GM18517 (cell line): ENCODE data around the gene PRPH.
"Not testable (repeated sequence)": the region's sequence is repeated elsewhere in the genome, so short reads cannot be mapped to it uniquely, and the experiment has no call there.

Experiments used
- ATAC-seq: cut with Tn5 transposase; IDR thresholded peaks from one replicate; pipeline ENCODE4 v1.9.1; 2021; ENCODE audit warnings: mild to moderate bottlenecking, moderate library complexity; ENCODE audit not compliant: unreplicated experiment

PRPH gene

DNA sequence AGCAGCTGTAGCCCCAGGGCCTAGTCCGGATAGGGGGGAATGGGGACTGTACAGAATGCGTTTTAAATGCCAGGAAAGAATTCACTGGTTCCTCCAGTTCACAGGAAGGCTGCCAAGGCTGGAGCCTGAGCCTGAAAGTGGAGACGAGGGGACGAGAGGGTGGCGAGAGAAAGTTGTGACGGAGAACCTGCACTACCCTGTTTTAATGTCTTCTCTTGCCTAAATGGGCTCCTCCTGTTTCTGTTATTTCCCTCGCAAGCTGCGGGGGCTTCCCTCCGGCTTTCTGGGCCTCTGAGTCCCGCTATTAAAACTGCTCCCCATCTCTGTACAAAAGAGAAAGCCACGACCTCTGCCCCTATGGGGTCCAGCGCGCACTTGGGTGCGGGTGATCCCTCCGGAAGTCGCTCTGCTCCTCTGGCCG lies 37.5 kb downstream of the PRPH start:
- no peak for ATAC-seq

DNA sequence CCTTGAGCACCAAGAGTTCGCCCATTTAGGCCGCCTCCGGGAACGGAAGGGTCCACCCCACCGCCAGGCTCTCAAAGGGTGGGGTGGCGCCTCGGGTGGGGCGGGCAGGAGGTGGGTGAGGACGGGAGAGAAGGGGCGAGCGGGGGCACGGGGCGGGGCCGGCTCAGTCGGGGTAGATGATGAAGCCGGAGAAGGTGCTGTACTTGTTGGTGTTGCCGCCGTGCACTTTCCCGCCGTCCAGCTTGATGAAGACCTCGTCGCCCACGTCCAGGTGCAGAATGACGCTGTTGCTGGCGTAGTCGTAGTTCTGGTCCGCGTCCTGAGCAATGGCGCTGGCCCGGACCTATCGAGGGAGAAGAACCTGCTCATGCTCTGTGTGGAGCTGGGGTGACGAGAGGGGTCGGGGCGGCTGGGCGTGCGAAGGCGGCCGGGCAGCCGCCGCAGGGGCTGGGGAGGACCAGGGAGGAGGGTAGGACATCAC lies 38.0 kb downstream of the PRPH start:
- no peak for ATAC-seq

DNA sequence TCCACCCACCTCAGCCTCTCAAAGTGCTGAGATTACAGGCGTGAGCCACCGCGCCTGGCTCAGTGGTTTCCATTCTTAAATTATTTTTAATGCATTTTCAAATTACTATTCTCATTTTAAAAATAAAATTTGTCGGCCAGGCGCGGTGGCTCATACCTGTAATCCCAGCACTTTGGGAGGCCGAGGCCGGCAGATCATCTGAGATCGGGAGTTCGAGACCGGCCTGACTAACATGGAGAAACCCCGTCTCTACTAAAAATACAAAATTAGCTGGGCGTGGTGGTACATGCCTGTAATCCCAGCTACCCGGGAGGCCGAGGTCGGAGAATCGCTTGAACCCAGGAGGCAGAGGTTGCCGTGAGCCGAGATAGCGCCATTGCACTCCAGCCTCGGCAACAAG lies 38.8 kb downstream of the PRPH start:
- ATAC-seq: not testable (repeated sequence)

DNA sequence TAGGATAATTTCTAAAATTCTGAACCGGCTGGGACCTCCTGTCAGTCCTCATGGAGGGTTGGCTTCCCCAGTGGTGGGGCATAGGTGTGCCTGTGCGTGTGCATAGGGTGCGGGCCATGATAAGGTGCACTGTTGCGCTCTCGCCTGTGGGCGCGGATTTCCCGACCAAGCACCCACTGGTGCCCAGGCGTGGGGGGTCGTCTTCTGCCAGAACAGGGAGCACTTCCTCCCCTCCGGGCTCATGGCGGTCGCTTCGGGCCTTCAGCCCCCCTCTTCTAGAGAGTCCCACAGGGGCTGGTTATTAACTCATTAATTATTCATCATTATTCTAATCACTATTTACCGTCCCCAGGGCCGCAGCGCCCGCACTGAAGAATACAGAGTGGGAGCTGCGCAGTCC lies 39.3 kb downstream of the PRPH start:
- no peak for ATAC-seq

DNA sequence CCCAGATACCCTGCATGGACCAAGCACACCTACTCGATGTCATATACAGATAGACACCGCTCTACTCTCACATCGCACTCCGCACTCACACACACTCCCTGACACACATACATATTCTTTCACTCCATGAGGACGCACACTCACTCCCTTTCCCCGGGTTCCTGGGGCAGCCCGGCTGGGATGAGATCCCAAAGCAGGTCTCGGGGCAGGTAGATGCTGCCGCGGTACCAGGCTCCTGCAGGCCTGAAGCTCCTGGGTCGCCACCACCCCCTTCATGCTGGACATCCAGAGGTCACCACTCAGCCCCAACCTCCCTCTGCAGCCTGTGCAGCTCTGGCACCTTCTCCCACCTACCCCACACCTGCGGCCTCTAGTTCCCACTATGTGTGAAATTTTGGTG lies 39.7 kb downstream of the PRPH start:
- ATAC-seq: no peak

DNA sequence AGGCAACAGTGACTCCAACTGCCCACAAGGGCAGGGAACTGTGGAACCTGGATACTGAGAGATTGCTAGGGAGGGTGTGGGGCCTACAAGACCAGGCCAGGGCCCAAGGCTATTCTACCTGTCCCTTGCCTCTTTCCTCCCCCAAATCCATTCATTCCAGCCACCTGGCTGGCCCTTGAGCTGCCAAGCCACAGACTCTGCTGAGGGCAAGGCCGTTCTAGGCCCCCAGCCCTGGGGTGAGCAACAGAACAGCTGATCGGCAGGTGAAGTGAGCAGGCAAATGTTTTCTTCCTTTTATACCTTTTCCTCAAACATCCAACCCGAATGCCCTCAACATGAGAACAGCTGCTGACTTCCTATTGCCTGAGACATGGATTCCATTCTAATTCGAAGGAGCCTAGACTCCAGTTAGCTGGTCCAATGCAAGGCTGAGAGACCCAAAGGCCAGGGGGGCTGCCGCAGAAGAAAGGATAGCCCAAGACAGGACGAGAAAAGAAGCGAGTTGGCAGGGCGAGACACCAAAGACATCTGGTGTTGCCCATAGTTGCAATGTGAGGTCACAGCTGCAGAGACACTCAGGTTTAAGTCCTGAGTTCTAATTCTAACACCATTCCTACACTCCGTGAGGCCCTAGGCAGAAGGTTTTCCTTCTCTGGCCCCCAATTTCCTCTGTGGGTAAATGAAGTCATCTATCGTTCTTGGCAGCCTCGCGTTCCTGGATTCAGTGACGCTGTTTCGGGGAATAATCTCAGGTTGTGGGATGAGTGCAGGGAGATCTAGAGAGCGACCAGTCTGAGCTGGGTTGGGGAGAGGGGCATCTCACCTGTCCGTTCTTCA lies 40.4 kb downstream of the PRPH start:
- no peak for ATAC-seq

DNA sequence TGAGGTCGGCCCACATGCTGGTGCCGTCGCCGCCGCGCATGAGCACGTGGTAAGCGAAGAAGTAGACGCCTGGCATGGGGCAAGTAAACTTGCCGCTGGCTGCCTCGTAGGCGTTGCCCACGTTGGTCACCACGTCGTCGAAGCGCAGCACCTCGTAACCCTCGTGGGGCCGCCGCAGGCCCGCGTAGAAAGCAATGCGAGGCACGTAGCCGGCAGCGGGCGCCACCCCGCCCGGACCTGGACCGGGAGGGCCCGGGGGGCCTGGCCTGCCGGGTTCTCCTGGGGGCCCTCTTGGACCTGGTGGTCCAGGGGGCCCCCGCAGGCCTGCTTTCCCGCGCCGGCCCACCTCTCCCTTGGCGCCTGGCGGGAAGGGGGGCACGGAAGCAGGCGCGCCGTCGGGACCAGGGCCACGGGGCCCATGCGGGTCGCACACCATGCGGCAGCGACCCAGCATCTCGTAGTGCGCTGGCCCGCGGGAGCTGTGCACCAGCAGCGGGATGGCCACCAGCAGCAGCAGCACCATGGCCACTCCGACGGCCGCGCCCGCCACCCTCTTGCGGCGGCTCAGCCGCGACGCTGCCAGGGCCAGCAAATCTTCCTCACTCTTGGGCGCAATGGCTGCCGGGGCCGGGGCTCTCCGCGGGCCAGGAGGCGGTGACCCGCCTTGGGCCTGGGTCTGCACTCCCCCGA lies 41.2 kb downstream of the PRPH start:
- no peak for ATAC-seq

DNA sequence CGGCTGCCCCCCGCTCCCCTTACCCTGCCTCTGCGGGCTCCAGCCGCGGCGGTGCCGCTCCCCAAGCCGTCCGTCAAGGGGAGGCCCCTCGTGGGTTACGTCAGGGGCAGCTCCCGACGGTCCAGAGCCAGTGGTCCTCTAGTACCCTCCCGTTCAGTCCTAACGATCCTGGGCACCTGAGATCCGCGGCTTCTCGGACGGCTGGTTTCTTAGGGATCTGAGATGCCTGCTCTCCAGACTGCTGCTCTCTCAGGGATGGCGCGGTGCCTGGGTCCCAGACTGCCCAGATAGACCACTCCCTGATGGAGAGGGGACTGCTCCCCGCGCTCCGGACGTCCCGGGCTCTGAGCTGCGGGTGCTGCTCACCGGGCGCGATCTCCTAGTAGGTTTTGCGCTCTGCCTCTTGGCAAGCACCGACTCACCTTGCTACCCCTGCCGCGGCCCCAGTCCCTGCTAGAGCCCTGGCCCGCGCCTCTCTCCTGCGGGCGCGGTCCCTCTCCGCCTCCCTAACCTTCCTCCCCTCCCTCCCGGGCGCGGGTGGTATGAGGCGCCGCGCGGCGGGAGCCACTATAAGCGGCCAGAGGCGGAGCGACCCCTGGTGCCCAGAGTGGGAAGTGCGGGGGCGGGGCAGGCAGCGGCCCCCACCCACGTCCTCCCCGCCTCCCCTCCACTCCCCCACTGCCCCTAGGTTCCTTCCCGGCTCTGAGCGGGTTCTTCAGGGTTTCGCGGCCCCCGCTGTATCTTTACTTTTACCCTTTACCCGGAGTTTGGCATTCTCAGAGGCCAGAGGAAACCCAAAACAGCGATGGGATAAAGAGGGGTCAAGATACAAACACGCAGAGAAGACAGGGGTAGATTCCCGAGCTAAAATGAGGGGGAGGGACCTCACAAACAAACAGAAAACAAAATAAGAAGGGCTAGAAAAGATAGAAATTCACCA lies 42.0 kb downstream of the PRPH start, which contains the start of gene C1QL4:
Gene C1QL4 (minus strand): TSS at position 544 of the 940 bp plus-strand sequence. CDS start 711 bp downstream, outside the sequence.
- no peak for ATAC-seq

DNA sequence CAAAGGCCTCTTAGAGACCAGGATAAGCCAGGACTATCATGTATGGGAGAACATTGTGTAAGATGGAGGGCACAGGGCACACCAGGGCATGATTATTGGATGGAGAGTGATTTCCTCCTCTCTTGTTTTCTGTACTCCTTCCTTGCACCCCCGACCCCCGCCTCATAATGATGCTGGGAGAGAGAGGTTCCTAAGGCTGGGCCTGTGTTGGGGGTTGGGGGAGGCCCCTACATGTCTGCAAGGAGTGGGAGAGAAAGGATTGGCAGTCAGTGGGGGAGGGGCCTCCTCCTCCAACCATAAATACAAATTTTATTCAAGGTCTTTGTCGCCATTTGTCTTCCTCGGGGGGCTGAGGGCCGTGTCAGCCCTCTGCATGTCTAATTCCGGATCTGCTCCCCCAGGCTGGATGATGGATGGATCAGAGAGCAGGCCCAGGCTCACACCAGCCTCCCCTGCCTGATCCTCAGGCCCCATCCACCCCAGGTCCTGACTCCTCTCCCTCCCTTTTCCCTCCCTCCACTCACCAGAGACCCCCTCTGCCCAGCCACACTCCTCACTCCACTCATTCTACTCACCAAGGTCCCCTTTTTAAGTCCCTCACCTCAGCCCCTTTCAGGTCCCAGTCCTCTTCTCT lies 44.0 kb downstream of the PRPH start:
- ATAC-seq: no peak

DNA sequence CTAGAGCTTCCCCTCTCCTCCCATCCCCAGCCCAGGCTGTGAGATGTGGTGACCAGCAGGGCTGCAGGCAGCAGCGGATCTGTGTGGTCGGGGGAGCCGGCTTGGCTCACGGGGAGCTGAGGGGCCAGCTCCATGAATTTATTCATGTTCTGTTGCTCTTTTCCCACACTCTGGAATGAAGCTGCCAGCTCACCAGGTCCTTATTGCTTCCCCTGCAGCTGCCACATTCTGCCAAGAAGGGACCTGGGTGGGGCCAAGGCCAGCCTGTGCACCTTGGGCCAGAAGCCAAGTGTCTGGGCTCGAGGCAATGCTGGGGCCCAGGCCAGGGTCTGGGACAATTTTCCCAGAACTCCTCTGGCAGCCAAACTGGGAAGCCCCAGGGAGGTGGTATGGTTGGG lies 44.5 kb downstream of the PRPH start:
- ATAC-seq: no peak

DNA sequence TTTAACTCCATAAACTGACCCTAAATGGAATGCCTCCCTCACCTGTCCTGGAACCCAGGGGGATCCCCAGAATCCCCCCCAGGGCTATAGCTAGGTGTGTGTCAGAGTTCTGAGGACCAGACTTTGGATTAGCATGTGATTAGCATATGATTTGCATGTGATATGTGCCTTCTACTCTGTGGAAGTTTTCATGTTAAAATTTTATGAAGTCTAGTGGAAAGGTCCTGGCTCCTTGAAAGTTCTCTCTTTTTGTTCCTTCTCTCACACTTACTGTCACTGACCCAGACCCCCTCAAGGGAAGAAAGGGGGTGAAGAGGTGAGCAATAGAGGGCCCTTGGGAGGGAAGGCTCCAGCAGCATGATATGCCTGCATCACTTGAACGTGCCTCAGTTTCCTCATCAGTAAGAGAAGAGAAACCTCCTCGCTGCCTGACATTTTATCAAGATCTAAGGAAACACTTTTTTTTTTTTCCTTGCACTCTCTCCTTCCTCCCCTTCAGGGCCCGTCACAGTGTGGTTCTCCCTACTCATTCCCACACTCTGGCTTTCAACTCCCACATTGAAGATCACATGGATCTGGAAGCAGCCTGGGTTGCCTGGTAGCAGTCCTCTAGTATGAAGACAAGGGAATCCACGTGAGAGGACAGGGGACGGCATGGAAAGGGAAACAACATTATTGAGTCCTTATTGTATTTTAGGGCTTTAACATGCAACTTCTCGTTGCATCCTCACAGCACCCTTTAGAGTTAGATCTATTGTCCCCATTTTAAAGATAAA lies 45.3 kb downstream of the PRPH start:
- no peak for ATAC-seq

DNA sequence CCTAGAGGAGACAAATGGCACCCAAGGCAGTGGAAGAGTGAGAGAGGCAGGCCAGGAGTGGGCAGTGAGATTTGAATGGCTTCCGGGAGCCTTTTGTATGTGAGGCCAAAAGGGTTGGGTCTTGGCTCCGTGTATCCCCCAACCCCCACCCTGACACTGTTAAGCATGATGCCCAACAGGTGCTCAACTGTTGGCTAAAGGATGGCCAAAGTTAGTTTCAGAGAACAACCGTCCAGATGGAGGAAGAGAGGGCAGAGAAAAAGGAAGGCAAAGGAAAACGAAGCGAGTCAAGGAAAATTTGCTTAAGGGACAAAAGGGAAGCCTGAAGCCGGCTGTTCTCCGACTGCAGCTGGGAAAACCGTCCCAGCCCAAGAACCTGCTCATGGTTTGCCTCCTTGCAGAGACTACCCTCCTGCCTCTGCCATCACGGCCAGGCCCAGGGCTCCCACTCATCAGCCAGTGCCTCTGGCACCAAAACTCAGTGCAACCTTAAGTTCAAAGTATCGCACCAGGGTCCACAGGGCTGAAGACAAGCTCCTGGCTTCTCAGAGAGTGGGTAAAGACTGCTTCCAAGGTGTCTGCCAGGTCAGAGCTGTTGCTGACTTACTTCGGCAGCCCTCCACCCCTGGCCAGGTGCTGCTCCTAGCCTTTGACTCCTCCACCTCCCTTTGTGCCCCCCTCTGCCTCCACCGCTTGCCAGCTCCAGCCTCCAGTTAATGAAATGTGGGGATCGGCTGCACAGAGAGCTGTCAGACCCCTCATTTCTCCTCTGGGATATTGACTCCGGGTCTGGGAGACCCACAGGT lies 46.2 kb downstream of the PRPH start:
- ATAC-seq: no peak

DNA sequence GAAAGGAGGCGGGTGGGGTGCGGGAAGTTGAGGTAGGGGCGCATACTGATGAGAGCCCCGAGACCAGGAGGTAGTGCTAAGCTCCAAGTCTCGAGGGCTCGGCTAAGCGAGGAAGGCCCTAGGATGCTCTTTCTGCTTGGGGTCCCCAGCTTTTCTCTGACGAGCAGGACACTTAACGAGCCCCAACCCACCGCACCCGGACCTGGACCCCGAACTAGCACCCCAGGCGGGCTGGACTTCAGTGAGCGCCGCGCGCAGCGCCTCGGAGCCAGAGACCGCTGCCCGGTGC lies 46.8 kb downstream of the PRPH start:
- ATAC-seq: no peak

DNA sequence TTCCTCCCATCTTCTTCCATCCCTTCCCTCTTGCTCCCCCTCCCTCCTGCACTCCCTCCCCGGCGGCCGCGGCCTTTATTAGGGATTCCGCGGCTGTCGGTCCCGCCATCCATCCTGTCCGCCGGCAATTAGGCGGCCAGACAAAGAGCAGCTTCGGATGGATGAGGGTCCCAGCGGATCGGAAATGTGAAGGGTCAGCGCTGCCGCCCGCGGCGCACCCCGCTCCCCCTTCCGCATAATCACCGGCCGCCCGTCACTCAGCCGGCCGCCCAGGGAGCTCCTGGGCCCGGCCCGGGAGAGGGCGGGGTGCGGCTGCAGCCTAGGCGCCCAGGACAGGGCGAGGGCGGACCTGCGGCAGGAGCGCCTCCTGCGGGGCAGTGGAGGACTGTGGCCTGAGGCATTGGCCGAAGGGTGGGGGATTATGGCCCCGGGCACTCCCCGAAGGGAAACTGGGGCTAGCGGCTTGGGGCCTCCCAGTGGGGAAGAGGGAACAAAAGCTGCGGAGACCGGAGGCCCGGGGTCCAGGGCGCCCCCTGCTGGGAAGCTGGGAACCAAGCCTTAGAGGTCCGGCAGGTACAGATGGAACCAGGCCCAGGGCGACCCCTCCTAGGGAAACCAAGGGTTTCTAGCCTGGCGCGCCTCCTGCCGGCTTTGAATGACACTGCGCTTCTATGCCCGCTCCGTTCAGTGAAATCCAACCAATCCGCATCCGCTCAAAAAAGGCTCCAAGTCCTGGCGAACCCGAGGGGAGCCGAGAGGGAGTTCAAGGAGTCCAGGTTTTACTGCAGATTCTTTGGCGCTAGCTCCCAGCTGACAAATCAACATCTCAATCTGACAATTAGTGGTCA lies 47.3 kb downstream of the PRPH start:
- ATAC-seq: peak; percentile 76

DNA sequence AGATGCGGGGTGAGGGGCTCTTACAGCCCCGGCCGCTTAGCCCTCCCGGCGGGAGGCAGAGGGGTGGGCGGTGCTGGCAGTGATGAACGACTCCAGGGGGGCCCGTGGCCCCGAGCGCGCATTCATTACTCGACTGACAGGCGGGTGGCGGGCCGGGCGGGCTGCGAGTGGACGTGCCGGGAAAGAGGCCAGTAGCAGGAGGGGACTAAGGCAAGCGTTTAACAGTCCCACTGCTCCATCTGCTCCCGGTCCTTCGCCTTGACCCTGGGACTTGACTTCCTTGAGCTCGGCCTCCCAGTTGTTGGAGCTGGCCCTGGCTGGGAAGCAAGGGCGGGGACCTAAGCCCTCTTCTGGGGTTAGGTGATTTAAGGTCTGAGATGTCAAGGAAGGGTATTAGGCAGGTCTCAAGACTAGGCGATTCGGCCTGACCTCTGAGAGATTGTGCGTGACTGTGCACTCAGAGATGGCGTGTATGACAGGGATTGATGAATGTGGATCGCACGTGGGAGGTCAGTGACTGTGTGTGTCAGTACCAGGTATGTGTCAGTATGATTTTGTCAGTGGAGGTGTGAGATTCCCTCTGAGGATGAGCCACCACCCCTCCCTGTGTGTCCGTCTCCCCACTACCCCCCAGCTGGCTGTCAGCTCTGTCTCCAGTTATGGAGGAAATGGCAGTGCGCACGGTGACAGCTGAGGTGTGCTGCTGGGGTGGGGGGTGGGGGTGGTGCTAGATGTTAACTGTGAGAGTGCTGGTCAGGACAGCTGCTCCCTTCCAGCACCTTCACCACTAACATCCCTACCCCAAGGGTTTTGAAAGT lies 48.2 kb downstream of the PRPH start:
- no peak for ATAC-seq

DNA sequence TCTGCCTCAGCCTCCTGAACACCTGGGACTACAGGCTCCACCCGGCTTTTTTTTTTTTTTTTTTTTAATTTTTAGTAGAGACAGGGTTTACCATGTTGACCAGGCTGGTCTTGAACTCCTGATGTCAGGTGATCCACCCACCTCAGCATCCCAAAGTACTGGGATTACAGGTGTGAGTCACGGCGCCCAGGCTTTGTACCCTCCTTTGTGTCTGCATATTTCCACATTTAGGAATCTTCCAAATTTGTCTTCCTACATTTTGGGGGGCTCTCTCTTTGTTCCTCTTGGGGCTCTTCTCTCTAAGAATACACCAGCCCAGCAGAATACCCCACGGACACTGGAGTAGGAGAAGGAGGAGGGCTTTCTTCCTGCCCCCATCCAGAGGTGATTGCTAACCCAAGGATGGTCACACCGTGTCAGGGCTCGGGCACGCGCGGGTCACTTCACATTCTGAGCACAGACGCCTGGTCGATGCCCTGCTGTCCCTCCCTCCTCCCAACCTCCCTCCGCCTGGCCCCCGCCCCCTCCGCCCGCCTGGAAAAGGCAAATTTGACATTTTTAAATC lies 49.6 kb downstream of the PRPH start:
- no peak for ATAC-seq
